Globus pallidus (tissue), 1 donor: ENCODE data around the gene GPT2.
"Not testable (repeated sequence)": the region's sequence is repeated elsewhere in the genome, so short reads cannot be mapped to it uniquely, and the experiment has no call there.

Experiments used
- DNase-seq: peaks from one replicate; pipeline ENCODE4 v3.0.0-alpha.2; 2015; ENCODE audit warnings: low spot score

GPT2 gene

GRCh38 chr16:46862555-46863447, 21.4 kb upstream of the GPT2 start:
- DNase-seq, result no peak

GRCh38 chr16:46866286-46866685, 17.9 kb upstream of the GPT2 start:
- no peak for DNase-seq

GRCh38 chr16:46867486-46867885, 16.7 kb upstream of the GPT2 start:
- not testable (repeated sequence) for DNase-seq

- not testable (repeated sequence) for DNase-seq
These were observed 15.3 kb upstream of the GPT2 start for GRCh38 chr16:46868891-46869290.

GRCh38 chr16:46871597-46871996, 12.6 kb upstream of the GPT2 start:
- no peak for DNase-seq

- no peak for DNase-seq
These were observed 11.0 kb upstream of the GPT2 start for GRCh38 chr16:46873201-46873600.

GRCh38 chr16:46875243-46875642, 8.9 kb upstream of the GPT2 start:
- DNase-seq, result no peak

- DNase-seq, result no peak
These were observed 1.7 kb upstream of the GPT2 start for GRCh38 chr16:46882304-46882939.

GRCh38 chr16:46882940-46883307, 1.2 kb upstream of the GPT2 start:
- DNase-seq, result no peak

GRCh38 chr16:46883353-46883689, 841 bp upstream of the GPT2 start:
- peak; percentile 60 for DNase-seq

- peak; percentile 77 for DNase-seq
These were observed 541 bp downstream of the GPT2 start for GRCh38 chr16:46884513-46885293.

- peak; percentile 69 for DNase-seq
These were observed 2.0 kb downstream of the GPT2 start for GRCh38 chr16:46885960-46886763.

GRCh38 chr16:46886764-46887523, 2.8 kb downstream of the GPT2 start:
- DNase-seq, result peak; percentile 54

- DNase-seq, result no peak
These were observed 3.3 kb downstream of the GPT2 start for GRCh38 chr16:46887524-46887854.

- DNase-seq, result no peak
These were observed 5.2 kb downstream of the GPT2 start for GRCh38 chr16:46889245-46889941.

- DNase-seq, result no peak
These were observed 5.8 kb downstream of the GPT2 start for GRCh38 chr16:46889942-46890300.

- DNase-seq, result no peak
These were observed 7.7 kb downstream of the GPT2 start for GRCh38 chr16:46891910-46892309.

- DNase-seq, result peak; percentile 76
These were observed 10.0 kb downstream of the GPT2 start for GRCh38 chr16:46894036-46894672.

GRCh38 chr16:46895399-46896313, 11.5 kb downstream of the GPT2 start:
- DNase-seq, result no peak
